Neural progenitor cell (in vitro differentiated cells): ENCODE results near the gene NPY4R.

ENCODE experiments used
- EZH2 ChIP-seq: fragments of 200-600 bp; sonication (generic); IDR thresholded peaks from 2 replicates; pipeline ENCODE4 v1.6.1; 2017; ENCODE audit warnings: antibody characterized with exemption, mild to moderate bottlenecking, moderate library complexity
- EZH2phosphoT487 ChIP-seq: fragments of 200-600 bp; sonication (generic); IDR thresholded peaks from 2 replicates; pipeline ENCODE4 v1.6.1; 2017; ENCODE audit warnings: antibody characterized with exemption

DNA sequence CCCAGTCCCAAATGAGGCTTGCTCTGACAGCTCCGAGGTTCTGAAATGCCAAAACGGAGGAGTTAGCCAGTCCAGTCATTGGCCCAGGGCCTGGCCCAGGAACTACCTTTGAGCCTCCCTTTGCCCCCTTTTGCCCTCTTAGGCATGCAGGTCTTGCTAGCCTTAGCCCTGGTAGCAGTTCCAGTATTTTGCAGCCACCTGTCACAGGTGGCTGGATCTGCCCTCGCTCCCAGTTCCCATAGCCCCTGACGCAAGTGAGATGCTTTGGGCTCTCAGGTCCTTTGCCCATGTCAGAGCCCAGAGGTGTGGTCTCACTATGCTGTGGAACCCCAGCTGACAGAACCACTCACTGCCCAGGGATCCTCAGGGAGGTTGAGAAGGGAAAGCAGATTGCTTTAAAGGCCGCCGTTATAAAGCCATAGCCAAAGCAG is 48.7 kb upstream of the NPY4R start:
- TF ChIP-seq EZH2 (no peak), EZH2phosphoT487 (no peak)
